DOHH2 (cell line): ENCODE results near the gene RFX6.

Source experiments
- H3F3A ChIP-seq: fragments of 200-600 bp; sonication (generic), shearing (Covaris generic); 2 replicates; pipeline ENCODE4 v1.6.0; 2016; ENCODE audit warnings: antibody characterized with exemption, mild to moderate bottlenecking; ENCODE audit not compliant: control insufficient read depth, insufficient read depth
- H3K27ac ChIP-seq: fragments of 200-600 bp; sonication (generic); 2 replicates; pipeline ENCODE4 v1.5.1; 2014; ENCODE audit warnings: low read depth, mild to moderate bottlenecking, low read length, moderate library complexity
- H3K27me3 ChIP-seq: fragments of 200-600 bp; sonication (generic); 2 replicates; pipeline ENCODE4 v1.6.1; 2014; ENCODE audit warnings: mild to moderate bottlenecking, low read length, mixed read lengths; ENCODE audit not compliant: control insufficient read depth
- H3K36me3 ChIP-seq: fragments of 200-600 bp; sonication (generic); 2 replicates; pipeline ENCODE4 v1.6.1; 2014; ENCODE audit warnings: mild to moderate bottlenecking, low read length, moderate library complexity, mixed read lengths; ENCODE audit not compliant: control insufficient read depth
- H3K4me1 ChIP-seq: fragments of 200-600 bp; sonication (generic); 2 replicates; pipeline ENCODE4 v1.6.1; 2014; ENCODE audit warnings: mild to moderate bottlenecking, low read length, mixed read lengths; ENCODE audit not compliant: control insufficient read depth
- H3K4me2 ChIP-seq: fragments of 200-600 bp; sonication (generic); 2 replicates; pipeline ENCODE4 v1.6.0; 2014; ENCODE audit warnings: mild to moderate bottlenecking, low read length, moderate library complexity
- H3K4me3 ChIP-seq: fragments of 200-600 bp; sonication (generic); 2 replicates; pipeline ENCODE4 v1.5.1; 2014; ENCODE audit warnings: mild to moderate bottlenecking, low read length, mixed read lengths
- H3K79me2 ChIP-seq: fragments of 200-600 bp; sonication (generic); 2 replicates; pipeline ENCODE4 v1.6.1; 2014; ENCODE audit warnings: mild to moderate bottlenecking, low read length, mixed read lengths; ENCODE audit not compliant: control insufficient read depth
- H3K9me2 ChIP-seq: fragments of 200-600 bp; sonication (generic); replicated peaks from 2 replicates; pipeline ENCODE4 v1.6.1; 2014; ENCODE audit warnings: mild to moderate bottlenecking, low read length, mixed read lengths; ENCODE audit not compliant: control insufficient read depth
- H3K9me3 ChIP-seq: fragments of 200-600 bp; sonication (generic); 2 replicates; pipeline ENCODE4 v1.6.1; 2014; ENCODE audit warnings: antibody characterized with exemption, low read length, mixed read lengths; ENCODE audit not compliant: control insufficient read depth, insufficient read depth
- H4K20me1 ChIP-seq: fragments of 200-600 bp; sonication (generic); 2 replicates; pipeline ENCODE4 v1.6.0; 2014; ENCODE audit warnings: low read depth, mild to moderate bottlenecking, antibody characterized with exemption, low read length, moderate library complexity; ENCODE audit not compliant: control insufficient read depth, insufficient read depth
- CTCF ChIP-seq: fragments of 200-600 bp; sonication (generic); IDR thresholded peaks from one replicate; pipeline ENCODE4 v1.5.1; 2014; ENCODE audit warnings: antibody characterized with exemption, mild to moderate bottlenecking, low read depth, low read length; ENCODE audit not compliant: poor library complexity, severe bottlenecking
- EZH2phosphoT487 ChIP-seq: fragments of 200-600 bp; sonication (generic); IDR thresholded peaks from 2 replicates; pipeline ENCODE4 v1.6.1; 2017; ENCODE audit warnings: borderline replicate concordance, mild to moderate bottlenecking, antibody characterized with exemption, low read length, moderate library complexity, mixed read lengths

Gene RFX6

GRCh38 chr6:116866281-116866871 is 10.7 kb upstream of the RFX6 start:
- Histone ChIP-seq H3K79me2 (no peaks in the 10 kb centered on the region), H3K9me3 (no peaks in the 10 kb centered on the region), H3K27me3 (no peaks in the 10 kb centered on the region), H3K27ac (no peak overlapping the region), H3K4me2 (no peak overlapping the region), H3K4me1 (no peaks in the 10 kb centered on the region), H3K9me2 (no peaks in the 10 kb centered on the region), H3K36me3 (no peaks in the 10 kb centered on the region), H4K20me1 (no peaks in the 10 kb centered on the region), H3K4me3 (no peak overlapping the region), H3F3A (no peaks in the 10 kb centered on the region)
- TF ChIP-seq CTCF (no peak), EZH2phosphoT487 (no peak)

GRCh38 chr6:116872771-116873170 is 4.3 kb upstream of the RFX6 start:
- Histone ChIP-seq H3F3A (no peaks in the 10 kb centered on the region), H3K4me3 (no peak overlapping the region), H3K27me3 (no peaks in the 10 kb centered on the region), H3K9me2 (no peaks in the 10 kb centered on the region), H3K4me2 (no peak overlapping the region), H3K27ac (no peak overlapping the region), H3K79me2 (no peaks in the 10 kb centered on the region), H4K20me1 (no peaks in the 10 kb centered on the region), H3K9me3 (no peaks in the 10 kb centered on the region), H3K4me1 (no peaks in the 10 kb centered on the region), H3K36me3 (no peaks in the 10 kb centered on the region)
- no peak for TF ChIP-seq EZH2phosphoT487
- no peak for TF ChIP-seq CTCF

DNA sequence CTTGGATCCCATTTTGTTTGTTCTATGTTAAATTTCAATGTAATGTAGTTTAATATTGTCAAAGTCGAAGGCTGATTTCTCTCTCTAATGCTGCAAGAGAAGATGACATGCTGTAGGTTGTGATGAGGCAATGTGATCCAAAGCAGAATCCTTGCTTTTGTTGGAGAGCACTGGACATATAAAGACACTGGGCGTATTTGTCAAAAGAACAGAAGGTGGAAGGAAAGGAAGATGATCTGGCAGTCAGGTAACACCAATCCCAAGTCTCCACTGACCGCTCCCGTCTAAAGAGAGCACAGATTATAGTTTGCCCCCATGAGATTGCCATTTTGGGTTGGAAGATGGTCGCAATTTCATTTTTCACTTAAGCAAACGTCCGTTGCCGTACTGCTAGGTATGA is 935 bp upstream of the RFX6 start:
- no peaks in the 10 kb centered on the region for H3K9me3 ChIP-seq
- no peaks in the 10 kb centered on the region for H3K36me3 ChIP-seq
- TF ChIP-seq CTCF: no peak
- no peak for TF ChIP-seq EZH2phosphoT487
- H3K79me2 ChIP-seq: no peaks in the 10 kb centered on the region
- no peaks in the 10 kb centered on the region for H3K9me2 ChIP-seq
- H3K27ac ChIP-seq: no peak overlapping the region
- H3K4me3 ChIP-seq: no peak overlapping the region
- no peaks in the 10 kb centered on the region for H3K4me1 ChIP-seq
- no peaks in the 10 kb centered on the region for H3F3A ChIP-seq
- H3K27me3 ChIP-seq: no peaks in the 10 kb centered on the region
- no peaks in the 10 kb centered on the region for H4K20me1 ChIP-seq
- no peak overlapping the region for H3K4me2 ChIP-seq
